GM18502 (cell line): Measurements from ENCODE around the gene SEMA3F.
"Not testable (repeated sequence)": the region's sequence is repeated elsewhere in the genome, so short reads cannot be mapped to it uniquely, and the experiment has no call there.

Source experiments
- ATAC-seq: cut with Tn5 transposase; IDR thresholded peaks from one replicate; pipeline ENCODE4 v1.9.1; 2021; ENCODE audit warnings: mild to moderate bottlenecking; ENCODE audit not compliant: unreplicated experiment, poor library complexity

SEMA3F gene

GRCh38 chr3:50207359-50208042 is 52.4 kb downstream of the SEMA3F start:
- no peak for ATAC-seq

GRCh38 chr3:50208677-50209344 is 53.7 kb downstream of the SEMA3F start:
- ATAC-seq: no peak

- ATAC-seq: no peak
These were observed 55.0 kb downstream of the SEMA3F start for GRCh38 chr3:50210176-50210509.

GRCh38 chr3:50210510-50211367 is 55.6 kb downstream of the SEMA3F start:
- no peak for ATAC-seq

GRCh38 chr3:50211368-50211717 is 56.2 kb downstream of the SEMA3F start:
- not testable (repeated sequence) for ATAC-seq

- no peak for ATAC-seq
These were observed 56.8 kb downstream of the SEMA3F start for GRCh38 chr3:50211930-50212329.

- ATAC-seq: no peak
These were observed 57.4 kb downstream of the SEMA3F start for GRCh38 chr3:50212502-50212901.

- ATAC-seq: no peak
These were observed 57.8 kb downstream of the SEMA3F start for GRCh38 chr3:50212971-50213370.

- no peak for ATAC-seq
These were observed 58.2 kb downstream of the SEMA3F start for GRCh38 chr3:50213373-50213772.

- no peak for ATAC-seq
These were observed 59.7 kb downstream of the SEMA3F start for GRCh38 chr3:50214824-50215223.

GRCh38 chr3:50215529-50215928 is 60.4 kb downstream of the SEMA3F start:
- ATAC-seq: no peak

- no peak for ATAC-seq
These were observed 62.6 kb downstream of the SEMA3F start for GRCh38 chr3:50217681-50218080.

GRCh38 chr3:50218448-50218847 is 63.3 kb downstream of the SEMA3F start:
- no peak for ATAC-seq

GRCh38 chr3:50219285-50219684 is 64.2 kb downstream of the SEMA3F start:
- ATAC-seq: no peak

- ATAC-seq: no peak
These were observed 65.0 kb downstream of the SEMA3F start for GRCh38 chr3:50220109-50220508.

- no peak for ATAC-seq
These were observed 65.9 kb downstream of the SEMA3F start for GRCh38 chr3:50221051-50221410.

GRCh38 chr3:50221411-50222168 is 66.5 kb downstream of the SEMA3F start:
- ATAC-seq: no peak

GRCh38 chr3:50222169-50222528 is 67.0 kb downstream of the SEMA3F start:
- ATAC-seq: no peak

- no peak for ATAC-seq
These were observed 69.5 kb downstream of the SEMA3F start for GRCh38 chr3:50224639-50225038.

GRCh38 chr3:50226888-50227389 is 71.8 kb downstream of the SEMA3F start:
- ATAC-seq: no peak
